GM12801 (cell line): Measurements from ENCODE around the gene UBTF.

Experiments used
- CTCF ChIP-seq: IDR thresholded peaks from one replicate; pipeline ENCODE4 v1.5.1; 2011; ENCODE audit warnings: control low read depth; ENCODE audit not compliant: insufficient read length; ENCODE audit errors: extremely low read depth

Gene UBTF

GRCh38 chr17:44219616-44220212, at the start of gene UBTF:
Gene UBTF, minus strand, starts transcription at chr17:44219675. Its CDS starts 1,446 bp downstream, at chr17:44218229.
- no peak for TF ChIP-seq CTCF

GRCh38 chr17:44268709-44269534, 49.4 kb upstream of the UBTF start:
- no peak for TF ChIP-seq CTCF

GRCh38 chr17:44267818-44268490, 48.5 kb upstream of the UBTF start, which contains the start of gene SLC4A1:
Gene SLC4A1, minus strand, starts transcription at chr17:44268135. Its CDS starts 5,269 bp downstream, at chr17:44262866.
- TF ChIP-seq CTCF: no peak

GRCh38 chr17:44267165-44267455, 47.6 kb upstream of the UBTF start:
- no peak for TF ChIP-seq CTCF

GRCh38 chr17:44266402-44267164, 47.1 kb upstream of the UBTF start:
- TF ChIP-seq CTCF: no peak

- TF ChIP-seq CTCF: no peak
Measured at GRCh38 chr17:44263345-44263902, 43.9 kb upstream of the UBTF start.
